HepG2 (cell line): ENCODE results near the gene ZNF121. TPM values are rescaled to one million over a fixed set of nuclear protein-coding genes. Genes with fewer than 3 reads are reported as not detected.
A peak's percentile ranks its signal among the peaks of the same experiment; 100 is the strongest.

Experiments
- ATF7 ChIP-seq, 2 experiments: fragments of 450-650 bp in 1 of 2; sonication (generic) in 1 of 2; formaldehyde crosslinking in 1 of 2; IDR thresholded peaks; 2 replicates each; pipeline versions ENCODE4 v1.4.0 to v1.6.1; 2016 to 2020; ENCODE audit warnings: antibody characterized with exemption in 1 of 2, mild to moderate bottlenecking in 1 of 2, missing genetic modification reagents in 1 of 2
- ELK4 ChIP-seq: sonication (generic); formaldehyde crosslinking; IDR thresholded peaks from 2 replicates; pipeline ENCODE4 v1.9.0; 2021; ENCODE audit warnings: missing genetic modification reagents, borderline replicate concordance
- EZH2 ChIP-seq: conservative IDR thresholded peaks from 2 replicates; pipeline ENCODE4 v1.6.1; 2012; ENCODE audit warnings: mild to moderate bottlenecking, low read depth, low read length, moderate library complexity
- HMGA1 ChIP-seq: sonication (generic); formaldehyde crosslinking; conservative IDR thresholded peaks from 2 replicates; pipeline ENCODE4 v1.4.0; 2020; ENCODE audit warnings: missing genetic modification reagents
- HNRNPL ChIP-seq: fragments of 200-400 bp; formaldehyde crosslinking; IDR thresholded peaks from 2 replicates; pipeline ENCODE4 v1.6.1; 2017; ENCODE audit warnings: mild to moderate bottlenecking, low read depth, low read length
- KAT8 ChIP-seq: IDR thresholded peaks from 2 replicates; pipeline ENCODE4 v1.6.1; 2016; ENCODE audit warnings: missing genetic modification reagents, missing compliant biosample characterization
- LCORL ChIP-seq, 2 experiments: fragments of 450-650 bp in 1 of 2; sonication (generic) in 1 of 2; formaldehyde crosslinking in 1 of 2; IDR thresholded peaks; 2 replicates each; pipeline versions ENCODE4 v1.5.0 to v1.6.1; 2017 to 2020; ENCODE audit warnings: antibody characterized with exemption in 1 of 2, missing genetic modification reagents in 1 of 2
- MZF1 ChIP-seq: sonication (generic); formaldehyde crosslinking; IDR thresholded peaks from 2 replicates; pipeline ENCODE4 v1.8.1; 2023; ENCODE audit warnings: mild to moderate bottlenecking, missing genetic modification reagents, borderline replicate concordance
- NCOR1 ChIP-seq: fragments of 200-600 bp; sonication (generic); IDR thresholded peaks from 2 replicates; pipeline ENCODE4 v1.7.0; 2017; ENCODE audit warnings: antibody characterized with exemption, low read length, borderline replicate concordance
- NFIB ChIP-seq: sonication (generic); formaldehyde crosslinking; IDR thresholded peaks from 2 replicates; pipeline ENCODE4 v1.9.0; 2021; ENCODE audit warnings: missing genetic modification reagents, mild to moderate bottlenecking, borderline replicate concordance
- PAF1 ChIP-seq: IDR thresholded peaks from 2 replicates; pipeline ENCODE4 v1.6.1; 2016; ENCODE audit warnings: missing genetic modification reagents, missing compliant biosample characterization
- RFXANK ChIP-seq: IDR thresholded peaks from 2 replicates; pipeline ENCODE4 v1.6.1; 2016
- SCMH1 ChIP-seq: sonication (generic); formaldehyde crosslinking; IDR thresholded peaks from 2 replicates; pipeline ENCODE4 v1.9.0; 2021; ENCODE audit warnings: missing genetic modification reagents, mild to moderate bottlenecking, borderline replicate concordance
- SSRP1 ChIP-seq: IDR thresholded peaks from 2 replicates; pipeline ENCODE4 v1.6.1; 2016; ENCODE audit warnings: control low read depth
- TFDP2 ChIP-seq: sonication (generic); formaldehyde crosslinking; IDR thresholded peaks from 2 replicates; pipeline ENCODE4 v1.4.0; 2020; ENCODE audit warnings: missing genetic modification reagents
- WIZ ChIP-seq: sonication (generic); formaldehyde crosslinking; IDR thresholded peaks from 2 replicates; pipeline ENCODE4 v1.5.1; 2020; ENCODE audit warnings: mild to moderate bottlenecking, missing genetic modification reagents
- YEATS4 ChIP-seq: sonication (generic); formaldehyde crosslinking; IDR thresholded peaks from 2 replicates; pipeline ENCODE4 v1.4.0; 2020; ENCODE audit warnings: missing genetic modification reagents, borderline replicate concordance
- ZC3H13 ChIP-seq: sonication (generic); formaldehyde crosslinking; IDR thresholded peaks from 2 replicates; pipeline ENCODE4 v1.8.1; 2023; ENCODE audit warnings: mild to moderate bottlenecking, missing genetic modification reagents, moderate library complexity
- ZKSCAN8 ChIP-seq: IDR thresholded peaks from 2 replicates; pipeline ENCODE4 v1.6.1; 2016; ENCODE audit warnings: borderline replicate concordance, missing genetic modification reagents, missing compliant biosample characterization
- ZNF329 ChIP-seq: sonication (generic); formaldehyde crosslinking; IDR thresholded peaks from 2 replicates; pipeline ENCODE4 v1.9.0; 2021; ENCODE audit warnings: low read depth, mild to moderate bottlenecking, missing genetic modification reagents
- ZNF572 ChIP-seq: sonication (generic); formaldehyde crosslinking; IDR thresholded peaks from 2 replicates; pipeline ENCODE4 v1.5.1; 2020; ENCODE audit warnings: mild to moderate bottlenecking, missing genetic modification reagents
- ZNF614 ChIP-seq: IDR thresholded peaks from 2 replicates; pipeline ENCODE4 v1.6.1; 2018; ENCODE audit warnings: missing biosample characterization, missing genetic modification reagents, inconsistent platforms, borderline replicate concordance
- ZSCAN29 ChIP-seq: sonication (generic); formaldehyde crosslinking; conservative IDR thresholded peaks from 2 replicates; pipeline ENCODE4 v1.4.0; 2020; ENCODE audit warnings: mild to moderate bottlenecking, missing genetic modification reagents
- polyA plus RNA-seq, 8 experiments: library from polyadenylated mRNA; depleted of rRNA in 3 of 8; stranded (reverse) in 7 of 8; unstranded in 1 of 8; fragments of >200 nt; fragmentation: Illumina TruSeq in 4 of 8; extraction: Trizol in 4 of 8; gene quantifications; 2 replicates each; pipeline versions ENCODE4 v1.2.1 to v1.2.3, GENCODE V29; 2011 to 2016; ENCODE audit warnings: low read depth in 4 of 8, missing spikeins in 1 of 8, mixed read lengths in 1 of 8; ENCODE audit not compliant: insufficient read depth in 1 of 8
- total RNA-seq, 5 experiments: library from RNA; depleted of rRNA; stranded (reverse); fragments of >200 nt; fragmentation: Illumina TruSeq; extraction: Trizol; gene quantifications; 2 replicates each; pipeline ENCODE4 v1.2.3, GENCODE V29; 2016; ENCODE audit warnings: low read depth in 1 of 5
- TF ChIP-seq, protein P1 (sequence below): sonication (generic); formaldehyde crosslinking; IDR thresholded peaks from 2 replicates; pipeline ENCODE4 v1.4.0; 2020; ENCODE audit warnings: missing genetic modification reagents
- TF ChIP-seq, protein P2 (sequence below): IDR thresholded peaks from 2 replicates; pipeline ENCODE4 v1.6.1; 2016; ENCODE audit warnings: missing biosample characterization, missing genetic modification reagents, low read depth

ZNF121 gene
- total and polyA plus RNA-seq, 2 of the 13 experiments (the other 11 are each of a cell fraction or from before 2014, with no cell fraction given) = 7.8 to 56.3 TPM

DNA sequence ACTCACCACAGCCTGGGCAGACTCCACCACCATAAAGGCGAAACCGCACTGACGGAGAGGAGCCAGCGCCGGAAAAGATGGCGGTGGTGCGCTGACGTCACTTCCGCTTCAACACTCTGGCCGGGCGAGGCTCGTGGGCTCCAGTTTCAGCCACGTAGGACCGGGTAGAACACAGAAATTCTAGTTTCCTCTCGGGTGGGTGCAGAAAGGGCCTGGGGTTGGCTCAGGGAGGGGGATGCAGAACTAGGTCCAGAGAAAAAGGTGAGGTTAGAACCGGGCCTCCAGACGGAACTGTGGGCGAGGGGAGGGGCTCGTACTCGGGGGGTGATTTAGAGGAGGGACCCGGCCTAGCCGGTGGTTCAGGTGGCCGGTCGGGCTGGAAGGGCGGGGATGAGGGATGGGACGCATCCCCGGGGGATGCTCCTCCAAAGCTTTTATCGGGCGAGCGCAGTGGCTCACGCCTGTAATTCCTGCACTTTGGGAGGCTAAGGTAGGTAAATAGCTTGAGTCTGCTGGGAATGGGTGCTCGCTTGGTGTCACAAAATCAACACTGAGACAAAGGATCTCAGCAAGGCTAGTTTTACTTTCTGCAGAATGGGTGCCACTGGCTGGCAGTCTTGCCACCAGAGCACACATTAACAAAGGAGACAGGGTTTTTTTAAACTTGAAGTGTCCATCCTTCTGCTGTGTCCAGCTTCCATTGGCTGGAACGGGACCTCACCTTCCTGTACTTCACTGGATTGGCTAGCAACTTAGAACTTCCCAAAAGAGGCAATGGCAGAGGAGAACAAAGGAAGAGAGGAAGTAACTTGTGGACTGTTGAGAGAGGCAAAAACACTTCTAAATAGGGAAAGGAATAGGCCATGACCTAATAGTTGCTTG, 37.1 kb upstream of the ZNF121 start, which contains the start of gene ZNF561 (continued):
- peak; percentile 89 for TF ChIP-seq YEATS4 (CRISPR knock-in tag)
- TF ChIP-seq, protein P1, sequence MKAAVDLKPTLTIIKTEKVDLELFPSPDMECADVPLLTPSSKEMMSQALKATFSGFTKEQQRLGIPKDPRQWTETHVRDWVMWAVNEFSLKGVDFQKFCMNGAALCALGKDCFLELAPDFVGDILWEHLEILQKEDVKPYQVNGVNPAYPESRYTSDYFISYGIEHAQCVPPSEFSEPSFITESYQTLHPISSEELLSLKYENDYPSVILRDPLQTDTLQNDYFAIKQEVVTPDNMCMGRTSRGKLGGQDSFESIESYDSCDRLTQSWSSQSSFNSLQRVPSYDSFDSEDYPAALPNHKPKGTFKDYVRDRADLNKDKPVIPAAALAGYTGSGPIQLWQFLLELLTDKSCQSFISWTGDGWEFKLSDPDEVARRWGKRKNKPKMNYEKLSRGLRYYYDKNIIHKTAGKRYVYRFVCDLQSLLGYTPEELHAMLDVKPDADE (CRISPR knock-in tag) = no peak
- TF ChIP-seq ZNF329 (CRISPR knock-in tag) = no peak
- TF ChIP-seq PAF1 = no peak
- TF ChIP-seq ZNF614 = no peak
- TF ChIP-seq MZF1 (CRISPR knock-in tag) = no peak
- TF ChIP-seq LCORL (IDR thresholded peaks at IDR 0.05) = no peak
- TF ChIP-seq LCORL (CRISPR knock-in tag; IDR thresholded peaks at IDR 0.05) = no peak
- TF ChIP-seq RFXANK (CRISPR knock-in tag) = no peak
- no peak for TF ChIP-seq NFIB (CRISPR knock-in tag)
- 0 out of 2 replicates have a peak, but pooled peaks have one; percentile 19 for TF ChIP-seq HNRNPL
- TF ChIP-seq ZC3H13 (CRISPR knock-in tag) = peak; percentile 48; the same call in 1 of the 2 replicates
- TF ChIP-seq ZNF572 (CRISPR knock-in tag) = no peak
- TF ChIP-seq, protein P2, sequence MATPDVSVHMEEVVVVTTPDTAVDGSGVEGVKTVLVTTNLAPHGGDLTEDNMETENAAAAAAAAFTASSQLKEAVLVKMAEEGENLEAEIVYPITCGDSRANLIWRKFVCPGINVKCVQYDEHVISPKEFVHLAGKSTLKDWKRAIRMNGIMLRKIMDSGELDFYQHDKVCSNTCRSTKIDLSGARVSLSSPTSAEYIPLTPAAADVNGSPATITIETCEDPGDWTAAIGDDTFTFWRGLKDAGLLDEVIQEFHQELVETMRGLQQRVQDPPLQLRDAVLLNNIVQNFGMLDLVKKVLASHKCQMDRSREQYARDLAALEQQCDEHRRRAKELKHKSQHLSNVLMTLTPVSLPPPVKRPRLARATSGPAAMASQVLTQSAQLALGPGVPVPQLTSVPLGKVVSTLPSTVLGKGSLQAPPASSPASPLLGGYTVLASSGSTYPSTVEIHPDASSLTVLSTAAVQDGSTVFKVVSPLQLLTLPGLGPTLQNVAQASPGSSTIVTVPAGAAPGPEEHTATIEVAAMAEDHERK (CRISPR knock-in tag) = no peak
- TF ChIP-seq ZKSCAN8 (CRISPR knock-in tag) = no peak
- no peak for TF ChIP-seq SSRP1 (CRISPR knock-in tag)
- TF ChIP-seq EZH2 = no peak
- no peak for TF ChIP-seq TFDP2
- TF ChIP-seq NCOR1 = peak; percentile 49; the same call in 1 of the 2 replicates
- 0 out of 2 replicates have a peak, but pooled peaks have one; percentile 42 for TF ChIP-seq WIZ
- TF ChIP-seq ZSCAN29 (CRISPR knock-in tag) = no peak
- TF ChIP-seq SCMH1 = no peak
- TF ChIP-seq HMGA1 (CRISPR knock-in tag) = no peak
- TF ChIP-seq ELK4 = no peak
- peak; percentile 86 for TF ChIP-seq ATF7 (IDR thresholded peaks at IDR 0.05)
- peak; percentile 89 for TF ChIP-seq ATF7 (CRISPR knock-in tag; IDR thresholded peaks at IDR 0.05)
- TF ChIP-seq KAT8 (CRISPR knock-in tag) = peak; percentile 92
